HG02885 (cell line): ENCODE data around the gene SCARF2.

Source experiments
- ATAC-seq: cut with Tn5 transposase; IDR thresholded peaks from one replicate; pipeline ENCODE4 v1.9.1; 2021; ENCODE audit warnings: mild to moderate bottlenecking; ENCODE audit not compliant: unreplicated experiment, poor library complexity

SCARF2 gene

GRCh38 chr22:20441631-20442484, 4.2 kb upstream of the SCARF2 start:
- no peak for ATAC-seq

GRCh38 chr22:20440637-20441591, 3.3 kb upstream of the SCARF2 start:
- ATAC-seq = no peak

- ATAC-seq = no peak
Measured at GRCh38 chr22:20439928-20440575, 2.4 kb upstream of the SCARF2 start.

- ATAC-seq = no peak
Measured at GRCh38 chr22:20439556-20439927, 1.9 kb upstream of the SCARF2 start.

GRCh38 chr22:20438678-20439492, 1.3 kb upstream of the SCARF2 start:
- ATAC-seq = no peak

- ATAC-seq = no peak
Measured at GRCh38 chr22:20438427-20438677, 727 bp upstream of the SCARF2 start.

- ATAC-seq = no peak
Measured at GRCh38 chr22:20436768-20437612, 635 bp downstream of the SCARF2 start.

- no peak for ATAC-seq
Measured at GRCh38 chr22:20436307-20436767, 1.3 kb downstream of the SCARF2 start.

- no peak for ATAC-seq
Measured at GRCh38 chr22:20435436-20436306, 2.0 kb downstream of the SCARF2 start.

GRCh38 chr22:20434773-20435172, 2.9 kb downstream of the SCARF2 start:
- ATAC-seq = no peak

GRCh38 chr22:20434264-20434751, 3.3 kb downstream of the SCARF2 start:
- no peak for ATAC-seq

- no peak for ATAC-seq
Measured at GRCh38 chr22:20433686-20434241, 3.9 kb downstream of the SCARF2 start.

GRCh38 chr22:20433191-20433590, 4.4 kb downstream of the SCARF2 start:
- ATAC-seq = no peak

GRCh38 chr22:20432244-20432686, 5.4 kb downstream of the SCARF2 start:
- no peak for ATAC-seq

GRCh38 chr22:20431511-20432192, 6.0 kb downstream of the SCARF2 start:
- no peak for ATAC-seq

- ATAC-seq = no peak
Measured at GRCh38 chr22:20430720-20431510, 6.7 kb downstream of the SCARF2 start.
